HEK293 (cell line): ENCODE measurements around the gene H2BK1.

Experiments used
- CTCF ChIA-PET: fragments of 350-600 bp; formaldehyde crosslinking; extraction: SDS; loops from one replicate; lab custom pipeline; 2021; ENCODE audit warnings: antibody characterized with exemption; lab: Yijun Ruan, JAX
- POLR2A ChIA-PET: fragments of 300-600 bp; formaldehyde crosslinking; extraction: SDS; loops from one replicate; lab custom pipeline; 2020; ENCODE audit warnings: antibody characterized with exemption, inconsistent platforms; lab: Yijun Ruan, JAX
- H3K27ac ChIP-seq: fragments of 200-500 bp; sonication (Bioruptor generic); 2 replicates; pipeline ENCODE4 v1.5.1; 2014; ENCODE audit warnings: low read depth, low read length, control low read depth, inconsistent platforms; ENCODE audit errors: extremely low read depth
- H3K36me3 ChIP-seq, 2 experiments: fragments of 200-500 bp in 1 of 2; sonication (Bioruptor generic) in 1 of 2; 1 replicate in 1 of 2; 2 replicates in 1 of 2; pipeline ENCODE4 v1.5.1; 2014 to 2017; ENCODE audit warnings: inconsistent platforms in 2 of 2, low read length in 2 of 2; ENCODE audit not compliant: control insufficient read depth in 2 of 2, insufficient read depth in 1 of 2
- H3K4me1 ChIP-seq: fragments of 200-500 bp; sonication (Bioruptor generic); 2 replicates; pipeline ENCODE4 v1.5.1; 2014; ENCODE audit warnings: mild to moderate bottlenecking, low read length, inconsistent platforms; ENCODE audit not compliant: control insufficient read depth, insufficient read depth
- H3K4me3 ChIP-seq: 2 replicates; pipeline ENCODE4 v1.5.1; 2011; ENCODE audit warnings: low read depth, mild to moderate bottlenecking, control low read depth, low read length, moderate library complexity
- H3K9me3 ChIP-seq: fragments of 200-500 bp; sonication (Bioruptor generic); 2 replicates; pipeline ENCODE4 v1.5.1; 2014; ENCODE audit warnings: low read depth, low read length, inconsistent platforms; ENCODE audit not compliant: control insufficient read depth, insufficient read depth
- BCL11A ChIP-seq: fragments of 450-650 bp; formaldehyde crosslinking; IDR thresholded peaks from 2 replicates; pipeline ENCODE4 v1.5.1; 2016; ENCODE audit warnings: low read depth, missing biosample characterization, missing genetic modification characterization
- SCRT2 ChIP-seq: fragments of 450-650 bp; formaldehyde crosslinking; IDR thresholded peaks from 2 replicates; pipeline ENCODE4 v1.5.1; 2016; ENCODE audit warnings: missing biosample characterization, missing genetic modification characterization
- WT1 ChIP-seq: fragments of 450-650 bp; formaldehyde crosslinking; IDR thresholded peaks from 2 replicates; pipeline ENCODE4 v1.5.1; 2016; ENCODE audit warnings: missing biosample characterization, missing genetic modification characterization
- YY1 ChIP-seq: fragments of 450-650 bp; formaldehyde crosslinking; IDR thresholded peaks from 2 replicates; pipeline ENCODE4 v1.5.1; 2018; ENCODE audit warnings: missing biosample characterization, missing genetic modification characterization
- ZBTB20 ChIP-seq: fragments of 450-650 bp; formaldehyde crosslinking; IDR thresholded peaks from 2 replicates; pipeline ENCODE4 v1.5.1; 2016; ENCODE audit warnings: missing biosample characterization, missing genetic modification characterization
- ZNF16 ChIP-seq: fragments of 450-650 bp; formaldehyde crosslinking; IDR thresholded peaks from 2 replicates; pipeline ENCODE4 v1.5.1; 2016; ENCODE audit warnings: low read depth, missing biosample characterization, missing genetic modification characterization
- ZNF175 ChIP-seq: fragments of 450-650 bp; formaldehyde crosslinking; IDR thresholded peaks from 2 replicates; pipeline ENCODE4 v1.5.1; 2016; ENCODE audit warnings: missing biosample characterization, missing genetic modification characterization
- ZNF18 ChIP-seq: fragments of 450-650 bp; formaldehyde crosslinking; IDR thresholded peaks from 2 replicates; pipeline ENCODE4 v1.5.1; 2016; ENCODE audit warnings: missing biosample characterization, missing genetic modification characterization
- ZNF214 ChIP-seq: fragments of 450-650 bp; formaldehyde crosslinking; IDR thresholded peaks from 2 replicates; pipeline ENCODE4 v1.5.1; 2017; ENCODE audit warnings: missing biosample characterization, mild to moderate bottlenecking, missing genetic modification characterization, borderline replicate concordance
- ZNF426 ChIP-seq: fragments of 450-650 bp; formaldehyde crosslinking; IDR thresholded peaks from 2 replicates; pipeline ENCODE4 v1.5.1; 2017; ENCODE audit warnings: missing biosample characterization, missing genetic modification characterization, mild to moderate bottlenecking, inconsistent platforms, moderate library complexity
- ZNF473 ChIP-seq: fragments of 450-650 bp; formaldehyde crosslinking; IDR thresholded peaks from 2 replicates; pipeline ENCODE4 v1.5.1; 2017; ENCODE audit warnings: missing biosample characterization, missing genetic modification characterization
- ZNF48 ChIP-seq: fragments of 450-650 bp; formaldehyde crosslinking; IDR thresholded peaks from 2 replicates; pipeline ENCODE4 v1.5.1; 2016; ENCODE audit warnings: missing biosample characterization, missing genetic modification characterization
- ZNF621 ChIP-seq: fragments of 450-650 bp; formaldehyde crosslinking; IDR thresholded peaks from 2 replicates; pipeline ENCODE4 v1.5.1; 2017; ENCODE audit warnings: missing biosample characterization, missing genetic modification characterization
- ZNF626 ChIP-seq: fragments of 450-650 bp; sonication (Bioruptor Pico); formaldehyde crosslinking; IDR thresholded peaks from 2 replicates; pipeline ENCODE4 v1.5.1; 2018; ENCODE audit warnings: missing biosample characterization, missing genetic modification characterization, inconsistent platforms
- ZNF658 ChIP-seq: fragments of 450-650 bp; formaldehyde crosslinking; IDR thresholded peaks from 2 replicates; pipeline ENCODE4; 2016; ENCODE audit warnings: missing biosample characterization, missing genetic modification characterization
- ZNF830 ChIP-seq: fragments of 450-650 bp; IDR thresholded peaks from 2 replicates; pipeline ENCODE4 v1.5.0; 2018; ENCODE audit warnings: missing biosample characterization, missing genetic modification characterization, low read depth, mild to moderate bottlenecking, moderate library complexity
- ZSCAN16 ChIP-seq: fragments of 450-650 bp; formaldehyde crosslinking; IDR thresholded peaks from 2 replicates; pipeline ENCODE4 v1.5.1; 2016; ENCODE audit warnings: missing biosample characterization, missing genetic modification characterization
- TF ChIP-seq, protein P1 (sequence below): fragments of 450-650 bp; formaldehyde crosslinking; IDR thresholded peaks from 2 replicates; pipeline ENCODE4 v1.5.1; 2017; ENCODE audit warnings: missing biosample characterization, missing genetic modification characterization
- TF ChIP-seq, protein P2 (sequence below): fragments of 450-650 bp; formaldehyde crosslinking; IDR thresholded peaks from 2 replicates; pipeline ENCODE4 v1.5.1; 2016; ENCODE audit warnings: missing biosample characterization, missing genetic modification characterization
- TF ChIP-seq, protein P3 (sequence below): fragments of 450-650 bp; formaldehyde crosslinking; IDR thresholded peaks from 2 replicates; pipeline ENCODE4 v1.5.1; 2017; ENCODE audit warnings: missing biosample characterization, missing genetic modification characterization

The H2BK1 gene

GRCh38 chr7:151210087-151210854 is at the start of gene H2BK1:
Gene H2BK1, minus strand, starts transcription at chr7:151210488. Its CDS starts 170 bp downstream, at chr7:151210318.
- Histone ChIP-seq H3K9me3 (no peaks in the 10 kb centered on the region), H3K27ac (no peak within 1 kb of the TSS), H3K4me3 (no peak within 1 kb of the TSS), H3K36me3 (peaks cover 3 to 39% of the 10 kb centered on the region in 2 experiments; a peak in 1 of 3 replicates), H3K4me1 (no peaks in the 10 kb centered on the region)
- CTCF ChIA-PET: interaction anchor here (0.6 to 1.3 kb wide), 2 partner anchors 44 to 86 kb away, joined by 3 read pairs; no protein-coding TSS in a partner anchor
- POLR2A ChIA-PET: interaction anchor here (1.0 to 1.1 kb wide), 2 partner anchors 12 to 17 kb away, joined by 4 read pairs; partner anchors contain the start of gene ABCF2
- TF ChIP-seq WT1 (tag by site-specific recombination) (no peak), ZNF658 (tag by site-specific recombination) (no peak), ZNF473 (tag by site-specific recombination) (no peak), YY1 (no peak), ZBTB20 (tag by site-specific recombination) (no peak), ZNF18 (no peak), ZNF16 (tag by site-specific recombination) (no peak), ZNF175 (tag by site-specific recombination) (no peak), BCL11A (tag by site-specific recombination) (no peak), ZNF214 (tag by site-specific recombination) (no peak), ZNF426 (tag by site-specific recombination) (no peak), ZNF48 (tag by site-specific recombination) (no peak), ZNF626 (tag by site-specific recombination) (no peak), ZNF621 (tag by site-specific recombination) (no peak), ZNF830 (tag by site-specific recombination) (no peak)
- TF ChIP-seq, protein P1, sequence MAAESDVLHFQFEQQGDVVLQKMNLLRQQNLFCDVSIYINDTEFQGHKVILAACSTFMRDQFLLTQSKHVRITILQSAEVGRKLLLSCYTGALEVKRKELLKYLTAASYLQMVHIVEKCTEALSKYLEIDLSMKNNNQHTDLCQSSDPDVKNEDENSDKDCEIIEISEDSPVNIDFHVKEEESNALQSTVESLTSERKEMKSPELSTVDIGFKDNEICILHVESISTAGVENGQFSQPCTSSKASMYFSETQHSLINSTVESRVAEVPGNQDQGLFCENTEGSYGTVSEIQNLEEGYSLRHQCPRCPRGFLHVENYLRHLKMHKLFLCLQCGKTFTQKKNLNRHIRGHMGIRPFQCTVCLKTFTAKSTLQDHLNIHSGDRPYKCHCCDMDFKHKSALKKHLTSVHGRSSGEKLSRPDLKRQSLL (tag by site-specific recombination): no peak
- TF ChIP-seq, protein P2, sequence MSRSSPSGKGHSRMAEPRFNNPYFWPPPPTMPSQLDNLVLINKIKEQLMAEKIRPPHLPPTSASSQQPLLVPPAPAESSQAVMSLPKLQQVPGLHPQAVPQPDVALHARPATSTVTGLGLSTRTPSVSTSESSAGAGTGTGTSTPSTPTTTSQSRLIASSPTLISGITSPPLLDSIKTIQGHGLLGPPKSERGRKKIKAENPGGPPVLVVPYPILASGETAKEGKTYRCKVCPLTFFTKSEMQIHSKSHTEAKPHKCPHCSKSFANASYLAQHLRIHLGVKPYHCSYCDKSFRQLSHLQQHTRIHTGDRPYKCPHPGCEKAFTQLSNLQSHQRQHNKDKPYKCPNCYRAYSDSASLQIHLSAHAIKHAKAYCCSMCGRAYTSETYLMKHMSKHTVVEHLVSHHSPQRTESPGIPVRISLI (tag by site-specific recombination): no peak
- TF ChIP-seq, protein P3, sequence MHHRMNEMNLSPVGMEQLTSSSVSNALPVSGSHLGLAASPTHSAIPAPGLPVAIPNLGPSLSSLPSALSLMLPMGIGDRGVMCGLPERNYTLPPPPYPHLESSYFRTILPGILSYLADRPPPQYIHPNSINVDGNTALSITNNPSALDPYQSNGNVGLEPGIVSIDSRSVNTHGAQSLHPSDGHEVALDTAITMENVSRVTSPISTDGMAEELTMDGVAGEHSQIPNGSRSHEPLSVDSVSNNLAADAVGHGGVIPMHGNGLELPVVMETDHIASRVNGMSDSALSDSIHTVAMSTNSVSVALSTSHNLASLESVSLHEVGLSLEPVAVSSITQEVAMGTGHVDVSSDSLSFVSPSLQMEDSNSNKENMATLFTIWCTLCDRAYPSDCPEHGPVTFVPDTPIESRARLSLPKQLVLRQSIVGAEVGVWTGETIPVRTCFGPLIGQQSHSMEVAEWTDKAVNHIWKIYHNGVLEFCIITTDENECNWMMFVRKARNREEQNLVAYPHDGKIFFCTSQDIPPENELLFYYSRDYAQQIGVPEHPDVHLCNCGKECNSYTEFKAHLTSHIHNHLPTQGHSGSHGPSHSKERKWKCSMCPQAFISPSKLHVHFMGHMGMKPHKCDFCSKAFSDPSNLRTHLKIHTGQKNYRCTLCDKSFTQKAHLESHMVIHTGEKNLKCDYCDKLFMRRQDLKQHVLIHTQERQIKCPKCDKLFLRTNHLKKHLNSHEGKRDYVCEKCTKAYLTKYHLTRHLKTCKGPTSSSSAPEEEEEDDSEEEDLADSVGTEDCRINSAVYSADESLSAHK (tag by site-specific recombination): no peak

DNA sequence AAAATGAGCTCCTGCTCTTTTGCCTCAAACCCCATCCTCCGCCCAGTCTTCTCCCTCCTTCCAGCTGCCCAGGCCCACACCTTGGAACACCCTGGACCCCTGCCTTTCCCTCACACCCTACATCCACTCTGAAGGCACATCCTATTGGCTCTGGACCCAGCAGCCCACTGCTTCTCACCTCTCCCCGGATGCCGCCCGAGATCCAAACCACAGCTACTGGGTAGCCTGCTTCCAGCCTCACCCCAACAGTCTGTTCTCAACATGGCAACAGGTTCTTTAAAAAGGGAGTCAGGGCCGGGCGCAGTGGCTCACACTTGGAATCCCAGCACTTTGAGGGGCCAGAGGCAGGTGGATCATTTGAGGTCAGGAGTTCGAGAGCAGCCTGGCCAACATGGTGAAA is 47.7 kb upstream of the H2BK1 start:
- ChIA-PET POLR2A (interaction anchor here (0.7 kb wide), 1 partner anchor 773 kb away, joined by 3 read pairs; no protein-coding TSS in a partner anchor), CTCF (no interaction called here)
- Histone ChIP-seq H3K9me3 (no peaks in the 10 kb centered on the region), H3K4me3 (no peak overlapping the region), H3K4me1 (no peaks in the 10 kb centered on the region), H3K36me3 (no peaks in the 10 kb centered on the region), H3K27ac (no peak overlapping the region)
- TF ChIP-seq SCRT2 (tag by site-specific recombination): peak; percentile 58; the same call in 1 of the 2 replicates
- no peak for TF ChIP-seq ZSCAN16 (tag by site-specific recombination)
